K562 (cell line): Measurements from ENCODE around the gene ANKRD34A. TPM values are rescaled to one million over a fixed set of nuclear protein-coding genes. Genes with fewer than 3 reads are reported as not detected.

Experiments used
- AFF1 ChIP-seq, 2 experiments: fragments of 450-650 bp; IDR thresholded peaks; 2 replicates each; pipeline ENCODE4 v1.6.1; 2018; ENCODE audit warnings: mild to moderate bottlenecking in 2 of 2, low read depth in 1 of 2; ENCODE audit not compliant: partially characterized antibody in 2 of 2
- ASH1L ChIP-seq: fragments of 450-650 bp; IDR thresholded peaks from 2 replicates; pipeline ENCODE4 v1.6.1; 2018; ENCODE audit warnings: borderline replicate concordance, mild to moderate bottlenecking, low read depth; ENCODE audit not compliant: partially characterized antibody
- HMG20B ChIP-seq: fragments of 250-450 bp; sonication (Bioruptor Pico); IDR thresholded peaks from 2 replicates; pipeline ENCODE4 v1.5.0; 2021; ENCODE audit warnings: mild to moderate bottlenecking
- PCBP1 ChIP-seq: fragments of 200-400 bp; formaldehyde crosslinking; IDR thresholded peaks from 2 replicates; pipeline ENCODE4 v1.6.1; 2018; ENCODE audit warnings: mild to moderate bottlenecking, low read depth, low read length; ENCODE audit not compliant: poor library complexity, severe bottlenecking
- RB1 ChIP-seq: fragments of 450-650 bp; IDR thresholded peaks from 2 replicates; pipeline ENCODE4 v1.6.1; 2017; ENCODE audit warnings: low read depth, mild to moderate bottlenecking
- SMARCA4 ChIP-seq: fragments of 450-650 bp; IDR thresholded peaks from 2 replicates; pipeline ENCODE4 v1.6.1; 2016
- STAT5B ChIP-seq: fragments of 250-450 bp; sonication (Bioruptor Pico); IDR thresholded peaks from 2 replicates; pipeline ENCODE4 v1.8.0; 2021; ENCODE audit warnings: mild to moderate bottlenecking, inconsistent platforms
- TBL1XR1 ChIP-seq, 2 experiments: IDR thresholded peaks; 2 replicates each; pipeline ENCODE4 v1.6.1; 2012; ENCODE audit warnings: improper control_type of control experiment in 2 of 2, low read length in 2 of 2, mild to moderate bottlenecking in 1 of 2
- ZNF174 ChIP-seq: fragments of 250-450 bp; sonication (Bioruptor Pico); IDR thresholded peaks from 2 replicates; pipeline ENCODE4 v1.4.0; 2020; ENCODE audit warnings: mild to moderate bottlenecking
- ZNF253 ChIP-seq: fragments of 250-450 bp; sonication (Bioruptor Pico); conservative IDR thresholded peaks from 2 replicates; pipeline ENCODE4 v1.6.1; 2021; ENCODE audit warnings: mild to moderate bottlenecking
- ZNF398 ChIP-seq: fragments of 250-450 bp; sonication (Bioruptor Pico); IDR thresholded peaks from 2 replicates; pipeline ENCODE4 v1.8.0; 2021; ENCODE audit warnings: moderate library complexity, mild to moderate bottlenecking, inconsistent platforms
- ZNF551 ChIP-seq: fragments of 250-450 bp; sonication (Bioruptor Pico); IDR thresholded peaks from 2 replicates; pipeline ENCODE4 v1.5.0; 2021; ENCODE audit warnings: mild to moderate bottlenecking, moderate library complexity
- polyA plus RNA-seq, 8 experiments: library from polyadenylated mRNA; depleted of rRNA in 4 of 8; stranded (reverse) in 5 of 8; unstranded in 3 of 8; fragments of >200 nt; fragmentation: Nextera tagmentation in 2 of 8; fragmentation: Illumina TruSeq in 1 of 8; extraction: Ambion mirVana in 2 of 8; extraction: Trizol in 1 of 8; gene quantifications; 2 replicates each; pipeline versions ENCODE4 v1.2.1 to v1.2.3, GENCODE V29; 2011 to 2014; ENCODE audit warnings: inconsistent platforms in 1 of 8, missing spikeins in 1 of 8
- total RNA-seq, 7 experiments: library from RNA; depleted of rRNA in 6 of 7; stranded (reverse); fragments of >200 nt in 6 of 7; fragmentation: Illumina TruSeq in 2 of 7; extraction: Trizol in 2 of 7; gene quantifications; 2 replicates each; pipeline versions ENCODE4 v1.2.1 to v1.2.3, GENCODE V29; 2011 to 2021; ENCODE audit warnings: low replicate concordance in 1 of 7
- TF ChIP-seq, protein P1 (sequence below): fragments of 250-450 bp; sonication (Bioruptor Pico); IDR thresholded peaks from 2 replicates; pipeline ENCODE4 v1.5.1; 2021; ENCODE audit warnings: mild to moderate bottlenecking
- TF ChIP-seq, protein P2 (sequence below), 2 experiments: fragments of 450-650 bp in 1 of 2; IDR thresholded peaks; 2 replicates each; pipeline ENCODE4 v1.6.1; 2011 to 2017; ENCODE audit warnings: low read depth in 2 of 2, antibody characterized with exemption in 1 of 2, borderline replicate concordance in 1 of 2, low read length in 1 of 2, mild to moderate bottlenecking in 1 of 2, mixed read lengths in 1 of 2; ENCODE audit not compliant: control insufficient read depth in 1 of 2
- TF ChIP-seq, protein P3 (sequence below): fragments of 450-650 bp; formaldehyde crosslinking; IDR thresholded peaks from 2 replicates; pipeline ENCODE4 v1.4.0; 2022; ENCODE audit warnings: missing genetic modification characterization

ANKRD34A gene
- total and polyA plus RNA-seq, 9 of the 15 experiments (the other 6 are each of a cell fraction or from before 2014, with no cell fraction given) = 0.06 to 1.6 (median 0.43) TPM

DNA sequence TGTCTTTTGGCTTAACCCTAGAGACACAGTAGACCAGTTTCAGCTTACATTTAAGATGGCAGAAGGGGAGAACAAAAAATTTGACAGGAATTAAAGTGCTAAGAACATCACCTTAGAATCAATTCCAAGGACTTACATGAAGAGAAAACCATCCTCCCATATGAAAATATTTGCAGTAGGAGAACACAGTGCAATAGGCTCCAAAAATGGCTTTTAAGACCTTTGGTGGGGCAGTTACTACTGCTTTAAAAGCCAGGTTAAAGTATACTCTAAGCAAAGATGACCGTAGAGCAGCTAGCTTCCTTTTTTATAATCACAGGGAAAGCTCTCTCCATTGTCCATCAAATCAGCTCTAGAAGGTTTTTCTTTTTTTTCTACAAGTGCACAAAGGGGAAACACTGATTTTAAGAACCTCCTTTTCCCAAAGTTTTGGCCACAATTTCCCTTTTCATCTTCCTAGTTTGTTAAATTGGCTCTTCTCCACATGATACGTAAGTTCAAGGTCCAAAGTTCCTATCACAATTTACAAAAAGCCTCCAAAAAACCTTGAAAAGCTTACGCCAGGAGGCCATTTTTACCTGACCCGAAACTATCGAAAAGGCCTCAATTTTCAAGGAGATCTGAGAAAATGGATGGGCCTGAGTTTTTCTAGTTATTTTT, 28.7 kb upstream of the ANKRD34A start (continued):
- TF ChIP-seq, protein P1, sequence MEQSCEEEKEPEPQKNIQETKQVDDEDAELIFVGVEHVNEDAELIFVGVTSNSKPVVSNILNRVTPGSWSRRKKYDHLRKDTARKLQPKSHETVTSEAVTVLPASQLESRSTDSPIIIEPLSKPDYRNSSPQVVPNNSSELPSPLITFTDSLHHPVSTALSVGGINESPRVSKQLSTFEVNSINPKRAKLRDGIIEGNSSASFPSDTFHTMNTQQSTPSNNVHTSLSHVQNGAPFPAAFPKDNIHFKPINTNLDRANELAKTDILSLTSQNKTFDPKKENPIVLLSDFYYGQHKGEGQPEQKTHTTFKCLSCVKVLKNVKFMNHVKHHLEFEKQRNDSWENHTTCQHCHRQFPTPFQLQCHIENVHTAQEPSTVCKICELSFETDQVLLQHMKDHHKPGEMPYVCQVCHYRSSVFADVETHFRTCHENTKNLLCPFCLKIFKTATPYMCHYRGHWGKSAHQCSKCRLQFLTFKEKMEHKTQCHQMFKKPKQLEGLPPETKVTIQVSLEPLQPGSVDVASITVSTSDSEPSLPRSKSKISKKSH = 0 out of 2 replicates have a peak, but pooled peaks have one; percentile 59
- TF ChIP-seq STAT5B (CRISPR knock-in tag) = no peak
- TF ChIP-seq, protein P2, sequence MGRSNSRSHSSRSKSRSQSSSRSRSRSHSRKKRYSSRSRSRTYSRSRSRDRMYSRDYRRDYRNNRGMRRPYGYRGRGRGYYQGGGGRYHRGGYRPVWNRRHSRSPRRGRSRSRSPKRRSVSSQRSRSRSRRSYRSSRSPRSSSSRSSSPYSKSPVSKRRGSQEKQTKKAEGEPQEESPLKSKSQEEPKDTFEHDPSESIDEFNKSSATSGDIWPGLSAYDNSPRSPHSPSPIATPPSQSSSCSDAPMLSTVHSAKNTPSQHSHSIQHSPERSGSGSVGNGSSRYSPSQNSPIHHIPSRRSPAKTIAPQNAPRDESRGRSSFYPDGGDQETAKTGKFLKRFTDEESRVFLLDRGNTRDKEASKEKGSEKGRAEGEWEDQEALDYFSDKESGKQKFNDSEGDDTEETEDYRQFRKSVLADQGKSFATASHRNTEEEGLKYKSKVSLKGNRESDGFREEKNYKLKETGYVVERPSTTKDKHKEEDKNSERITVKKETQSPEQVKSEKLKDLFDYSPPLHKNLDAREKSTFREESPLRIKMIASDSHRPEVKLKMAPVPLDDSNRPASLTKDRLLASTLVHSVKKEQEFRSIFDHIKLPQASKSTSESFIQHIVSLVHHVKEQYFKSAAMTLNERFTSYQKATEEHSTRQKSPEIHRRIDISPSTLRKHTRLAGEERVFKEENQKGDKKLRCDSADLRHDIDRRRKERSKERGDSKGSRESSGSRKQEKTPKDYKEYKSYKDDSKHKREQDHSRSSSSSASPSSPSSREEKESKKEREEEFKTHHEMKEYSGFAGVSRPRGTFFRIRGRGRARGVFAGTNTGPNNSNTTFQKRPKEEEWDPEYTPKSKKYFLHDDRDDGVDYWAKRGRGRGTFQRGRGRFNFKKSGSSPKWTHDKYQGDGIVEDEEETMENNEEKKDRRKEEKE (IDR thresholded peaks at IDR 0.05; ENCODE audit: borderline replicate concordance in 1 of 2, control insufficient read depth in 1 of 2, low read depth in 2 of 2, low read length in 1 of 2) = peak in 1 of 2 experiments; percentile 8; a peak in 1 of 4 replicates
- TF ChIP-seq PCBP1 = no peak
- TF ChIP-seq RB1 = no peak
- TF ChIP-seq AFF1 (IDR thresholded peaks at IDR 0.05; ENCODE audit: low read depth in 1 of 2, partially characterized antibody in 2 of 2) = no peak
- TF ChIP-seq ZNF253 = peak; percentile 70; the same call in 1 of the 2 replicates
- peak; percentile 2 for TF ChIP-seq ASH1L
- TF ChIP-seq ZNF174 (CRISPR knock-in tag) = no peak
- TF ChIP-seq ZNF551 (CRISPR knock-in tag) = no peak
- no peak for TF ChIP-seq SMARCA4
- TF ChIP-seq ZNF398 (CRISPR knock-in tag) = no peak
- TF ChIP-seq HMG20B (CRISPR knock-in tag) = no peak
- 0 out of 4 replicates have a peak, but pooled peaks of 1 of the 2 experiments have one; percentile 6 for TF ChIP-seq TBL1XR1 (IDR thresholded peaks at IDR 0.05; ENCODE audit: low read length in 2 of 2)
- TF ChIP-seq, protein P3, sequence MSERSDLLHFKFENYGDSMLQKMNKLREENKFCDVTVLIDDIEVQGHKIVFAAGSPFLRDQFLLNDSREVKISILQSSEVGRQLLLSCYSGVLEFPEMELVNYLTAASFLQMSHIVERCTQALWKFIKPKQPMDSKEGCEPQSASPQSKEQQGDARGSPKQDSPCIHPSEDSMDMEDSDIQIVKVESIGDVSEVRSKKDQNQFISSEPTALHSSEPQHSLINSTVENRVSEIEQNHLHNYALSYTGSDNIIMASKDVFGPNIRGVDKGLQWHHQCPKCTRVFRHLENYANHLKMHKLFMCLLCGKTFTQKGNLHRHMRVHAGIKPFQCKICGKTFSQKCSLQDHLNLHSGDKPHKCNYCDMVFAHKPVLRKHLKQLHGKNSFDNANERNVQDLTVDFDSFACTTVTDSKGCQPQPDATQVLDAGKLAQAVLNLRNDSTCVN (CRISPR knock-in tag) = no peak
